Measurements from ENCODE around the gene FAM217B.

Gene FAM217B

DNA sequence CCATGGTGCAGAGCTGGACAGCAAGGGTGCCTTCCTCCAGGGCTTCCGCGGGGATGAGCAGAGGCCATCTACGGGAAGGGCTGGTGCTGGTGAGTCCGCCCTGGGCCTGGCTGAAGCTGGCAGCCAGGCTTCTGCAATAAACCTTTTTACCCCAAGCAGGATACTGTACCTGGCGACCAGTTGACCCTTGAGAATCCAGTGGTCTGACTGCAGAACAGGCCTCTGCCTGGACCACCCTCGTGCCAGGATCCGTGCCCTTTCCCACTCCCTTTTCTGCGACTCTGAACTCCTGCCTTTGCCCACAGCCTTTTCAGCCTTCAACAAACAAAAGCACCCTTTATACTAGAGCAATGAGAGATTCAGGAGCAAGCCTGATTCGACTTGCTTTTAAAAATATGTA lies 36.9 kb downstream of the FAM217B start:
- in situ Hi-C loops (cut with HindIII; ENCODE audit: low sequenced_read_pairs), result no loop called here
- DNase-seq (ENCODE audit: low read depth), result no peak
- TF ChIP-seq, protein P1, sequence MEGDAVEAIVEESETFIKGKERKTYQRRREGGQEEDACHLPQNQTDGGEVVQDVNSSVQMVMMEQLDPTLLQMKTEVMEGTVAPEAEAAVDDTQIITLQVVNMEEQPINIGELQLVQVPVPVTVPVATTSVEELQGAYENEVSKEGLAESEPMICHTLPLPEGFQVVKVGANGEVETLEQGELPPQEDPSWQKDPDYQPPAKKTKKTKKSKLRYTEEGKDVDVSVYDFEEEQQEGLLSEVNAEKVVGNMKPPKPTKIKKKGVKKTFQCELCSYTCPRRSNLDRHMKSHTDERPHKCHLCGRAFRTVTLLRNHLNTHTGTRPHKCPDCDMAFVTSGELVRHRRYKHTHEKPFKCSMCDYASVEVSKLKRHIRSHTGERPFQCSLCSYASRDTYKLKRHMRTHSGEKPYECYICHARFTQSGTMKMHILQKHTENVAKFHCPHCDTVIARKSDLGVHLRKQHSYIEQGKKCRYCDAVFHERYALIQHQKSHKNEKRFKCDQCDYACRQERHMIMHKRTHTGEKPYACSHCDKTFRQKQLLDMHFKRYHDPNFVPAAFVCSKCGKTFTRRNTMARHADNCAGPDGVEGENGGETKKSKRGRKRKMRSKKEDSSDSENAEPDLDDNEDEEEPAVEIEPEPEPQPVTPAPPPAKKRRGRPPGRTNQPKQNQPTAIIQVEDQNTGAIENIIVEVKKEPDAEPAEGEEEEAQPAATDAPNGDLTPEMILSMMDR (IDR thresholded peaks at IDR 0.05; ENCODE audit: low read depth, low read length, missing control alignments), result no peak
- H3K4me3 ChIP-seq (ENCODE audit: low read depth, low read length), result no peak overlapping the region

DNA sequence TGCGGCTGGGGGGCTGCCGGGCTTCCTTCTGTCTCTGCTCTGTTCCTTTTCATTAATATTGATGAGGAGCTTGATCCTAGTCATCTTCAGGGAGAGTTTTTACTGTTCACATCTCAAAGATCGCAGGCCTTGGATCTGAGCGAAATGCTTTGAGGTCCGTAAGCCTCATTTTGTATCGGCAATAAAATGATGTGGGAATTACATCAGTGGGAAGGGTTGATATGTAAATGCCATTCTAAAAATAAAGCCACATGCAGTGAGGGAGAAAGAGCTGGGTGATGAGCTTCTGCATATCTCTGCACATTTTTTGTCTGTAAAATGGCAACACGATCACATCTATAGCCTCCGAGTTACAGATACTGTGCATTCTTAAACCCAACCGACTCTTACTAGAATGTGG lies 42.9 kb downstream of the FAM217B start:
- in situ Hi-C loops (cut with HindIII; ENCODE audit: low sequenced_read_pairs), result no loop called here
- DNase-seq (ENCODE audit: low read depth), result no peak
- TF ChIP-seq, protein P1 (IDR thresholded peaks at IDR 0.05; ENCODE audit: low read depth, low read length, missing control alignments), result no peak
- H3K4me3 ChIP-seq (ENCODE audit: low read depth, low read length), result no peak overlapping the region

DNA sequence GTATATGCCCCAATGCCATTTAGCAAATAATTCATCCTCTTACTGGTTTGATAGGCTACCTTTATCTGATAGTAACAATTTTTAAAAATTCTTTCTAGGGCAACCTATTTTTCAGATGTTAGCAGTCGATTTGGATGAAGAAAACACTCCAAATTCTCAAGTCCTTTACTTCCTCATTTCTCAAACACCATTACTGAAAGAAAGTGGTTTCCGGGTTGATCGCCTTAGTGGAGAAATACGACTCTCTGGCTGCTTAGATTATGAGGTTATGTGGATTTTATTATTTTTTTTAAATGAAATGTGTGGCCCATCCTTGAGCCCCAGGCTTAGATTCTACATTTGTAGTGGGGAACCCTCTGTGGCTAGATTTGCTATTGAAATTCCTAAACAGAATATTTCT lies 44.4 kb downstream of the FAM217B start:
- in situ Hi-C loops (cut with HindIII; ENCODE audit: low sequenced_read_pairs), result no loop called here
- TF ChIP-seq, protein P1 (IDR thresholded peaks at IDR 0.05; ENCODE audit: low read depth, low read length, missing control alignments), result no peak
- H3K4me3 ChIP-seq (ENCODE audit: low read depth, low read length), result no peak overlapping the region
- no peak for DNase-seq (ENCODE audit: low read depth)

DNA sequence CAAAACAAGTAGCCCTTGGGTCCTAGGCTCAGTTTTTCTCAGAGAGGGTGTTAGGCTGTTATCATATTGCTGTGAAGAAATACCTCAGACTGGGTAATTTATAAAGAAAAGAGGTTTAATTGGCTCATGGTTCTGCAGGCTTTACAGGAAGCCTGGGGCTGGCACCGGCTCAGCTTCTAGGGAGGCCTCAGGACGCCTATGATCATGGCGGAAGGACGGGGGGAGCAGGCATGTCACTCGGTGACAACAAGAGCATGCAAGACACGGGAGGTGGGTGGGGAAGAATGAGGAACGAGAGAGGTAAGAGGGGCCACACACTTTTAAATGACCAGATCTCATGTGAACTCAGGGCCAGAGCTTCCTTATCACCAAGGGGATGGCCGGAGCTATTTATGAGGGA lies 45.0 kb downstream of the FAM217B start:
- in situ Hi-C loops (cut with HindIII; ENCODE audit: low sequenced_read_pairs), result no loop called here
- no peak overlapping the region for H3K4me3 ChIP-seq (ENCODE audit: low read depth, low read length)
- no peak for DNase-seq (ENCODE audit: low read depth)
- TF ChIP-seq, protein P1 (IDR thresholded peaks at IDR 0.05; ENCODE audit: low read depth, low read length, missing control alignments), result no peak

DNA sequence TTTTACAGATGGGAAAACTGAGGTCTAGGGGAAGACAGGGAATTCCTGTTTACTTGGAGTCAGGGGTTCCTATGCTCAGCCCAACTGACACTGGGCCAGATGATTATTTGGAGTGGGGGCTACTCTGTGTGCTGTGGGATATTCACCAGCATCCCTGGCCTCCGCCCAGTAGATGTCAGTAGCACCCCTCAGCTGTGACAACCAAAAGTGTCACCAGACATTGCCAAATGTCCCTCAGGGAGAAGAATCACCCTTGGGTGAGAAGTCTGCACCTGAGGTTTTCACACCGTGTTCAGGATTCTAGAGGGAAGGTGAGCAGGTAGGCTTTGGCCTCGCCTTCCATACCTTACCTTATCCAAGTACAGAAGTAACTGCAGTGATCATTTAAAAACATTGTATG lies 45.7 kb downstream of the FAM217B start:
- in situ Hi-C loops (cut with HindIII; ENCODE audit: low sequenced_read_pairs), result no loop called here
- no peak overlapping the region for H3K4me3 ChIP-seq (ENCODE audit: low read depth, low read length)
- DNase-seq (ENCODE audit: low read depth), result no peak
- TF ChIP-seq, protein P1 (IDR thresholded peaks at IDR 0.05; ENCODE audit: low read depth, low read length, missing control alignments), result no peak

DNA sequence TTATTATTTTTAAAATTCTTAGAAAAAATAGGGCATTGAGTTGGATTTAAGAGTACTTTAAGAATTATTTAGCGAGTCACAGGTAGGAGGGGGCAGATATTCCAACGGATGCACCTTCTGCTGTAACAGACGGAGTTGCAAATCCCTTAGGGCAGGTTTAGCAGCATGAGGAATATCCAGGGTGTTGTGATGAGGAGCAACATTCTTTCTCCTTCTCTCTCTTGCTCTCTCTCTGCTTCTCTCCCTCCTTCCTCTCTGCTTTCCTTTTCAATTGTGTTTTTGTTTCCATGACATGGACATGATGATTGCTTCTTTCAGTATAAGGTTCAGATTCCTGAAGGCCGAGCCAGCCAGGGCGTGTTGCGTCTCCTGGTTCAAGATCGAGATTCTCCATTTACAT lies 46.9 kb downstream of the FAM217B start:
- H3K4me3 ChIP-seq (ENCODE audit: low read depth, low read length), result no peak overlapping the region
- DNase-seq (ENCODE audit: low read depth), result no peak
- in situ Hi-C loops (cut with HindIII; ENCODE audit: low sequenced_read_pairs), result no loop called here
- TF ChIP-seq, protein P1 (IDR thresholded peaks at IDR 0.05; ENCODE audit: low read depth, low read length, missing control alignments), result no peak

DNA sequence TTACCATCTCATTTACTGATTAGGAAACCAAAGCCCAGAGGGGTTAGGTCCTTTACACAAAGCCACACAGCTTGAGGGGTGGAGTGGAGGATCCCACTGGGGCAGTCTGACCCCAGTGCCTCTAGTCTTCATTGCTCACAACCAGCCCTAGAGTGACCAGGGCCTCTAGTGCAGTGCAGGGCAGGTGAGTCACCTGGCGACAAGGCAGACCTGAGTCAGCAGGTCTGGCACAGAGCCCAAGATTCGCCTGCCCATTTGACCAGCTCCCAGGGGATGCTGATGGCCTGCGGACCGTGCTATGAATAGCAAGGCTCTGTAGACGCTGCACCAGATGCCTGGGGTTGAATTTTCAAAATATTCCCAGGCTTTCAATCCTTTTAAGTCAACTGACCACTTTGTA lies 48.0 kb downstream of the FAM217B start:
- in situ Hi-C loops (cut with HindIII; ENCODE audit: low sequenced_read_pairs), result no loop called here

More for the DNA sequence above, 48.0 kb downstream of the FAM217B start:
- no peak overlapping the region for H3K4me3 ChIP-seq (ENCODE audit: low read depth, low read length)
- TF ChIP-seq, protein P1 (IDR thresholded peaks at IDR 0.05; ENCODE audit: low read depth, low read length, missing control alignments), result no peak
- no peak for DNase-seq (ENCODE audit: low read depth)
